ENCODE measurements around the gene CNN1. TPM values are rescaled to one million over a fixed set of nuclear protein-coding genes. Genes with fewer than 3 reads are reported as not detected.

The CNN1 gene
- total RNA-seq, 1 donor from 2014 or later, result 276 TPM

DNA sequence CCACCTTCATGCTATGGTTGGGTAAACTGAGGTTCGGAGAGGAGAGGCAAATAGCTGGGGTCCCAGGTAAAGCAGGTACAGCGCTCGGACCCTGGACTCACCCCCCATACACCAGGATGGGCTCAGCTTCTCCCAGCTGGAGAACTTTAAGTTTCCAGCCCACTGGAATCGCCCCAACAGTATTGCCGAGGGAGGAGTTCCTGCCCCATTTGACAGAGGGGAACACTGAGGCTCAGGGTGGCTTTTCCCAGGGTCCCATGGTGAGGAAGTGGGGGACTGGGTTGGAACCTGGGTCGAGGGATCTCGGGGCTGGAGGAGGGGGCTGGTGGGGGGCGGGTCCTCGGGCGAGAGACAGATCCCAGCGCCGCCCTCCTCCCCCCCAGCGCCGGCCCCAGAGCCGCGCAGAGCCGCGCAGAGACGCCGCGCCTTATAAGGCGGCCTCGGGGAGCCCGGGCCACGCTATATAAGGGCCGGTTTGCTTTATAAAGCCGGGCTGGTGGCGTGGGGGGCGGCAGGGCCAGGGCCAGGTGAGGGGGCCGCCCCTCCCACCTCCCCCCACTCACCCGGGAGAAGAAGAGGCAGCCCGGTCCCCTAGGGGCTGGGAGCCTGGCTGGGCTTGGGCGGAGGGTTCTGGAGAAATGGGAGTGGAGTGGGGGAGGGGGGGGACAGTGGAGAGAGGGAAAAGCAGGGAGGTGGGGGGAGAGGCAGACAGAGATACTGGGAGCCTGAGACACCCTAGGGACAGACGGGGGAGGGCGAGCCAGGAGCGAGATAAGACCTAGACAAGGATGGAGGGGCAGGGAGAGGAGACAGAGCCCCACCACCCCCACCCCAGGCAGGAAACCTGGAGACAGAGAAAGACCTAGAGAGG, 1.1 kb downstream of the CNN1 start:
- Histone ChIP-seq H3K4me1 (peaks cover 39% of the 10 kb centered on the region), H3K27me3 (no peaks in the 10 kb centered on the region), H3K9me3 (no peaks in the 10 kb centered on the region), H3K4me3 (peak overlapping the region; percentile 43 to 56), H3K27ac (peak overlapping the region; percentile 94), H3K36me3 (no peaks in the 10 kb centered on the region)
- TF ChIP-seq, protein P1, sequence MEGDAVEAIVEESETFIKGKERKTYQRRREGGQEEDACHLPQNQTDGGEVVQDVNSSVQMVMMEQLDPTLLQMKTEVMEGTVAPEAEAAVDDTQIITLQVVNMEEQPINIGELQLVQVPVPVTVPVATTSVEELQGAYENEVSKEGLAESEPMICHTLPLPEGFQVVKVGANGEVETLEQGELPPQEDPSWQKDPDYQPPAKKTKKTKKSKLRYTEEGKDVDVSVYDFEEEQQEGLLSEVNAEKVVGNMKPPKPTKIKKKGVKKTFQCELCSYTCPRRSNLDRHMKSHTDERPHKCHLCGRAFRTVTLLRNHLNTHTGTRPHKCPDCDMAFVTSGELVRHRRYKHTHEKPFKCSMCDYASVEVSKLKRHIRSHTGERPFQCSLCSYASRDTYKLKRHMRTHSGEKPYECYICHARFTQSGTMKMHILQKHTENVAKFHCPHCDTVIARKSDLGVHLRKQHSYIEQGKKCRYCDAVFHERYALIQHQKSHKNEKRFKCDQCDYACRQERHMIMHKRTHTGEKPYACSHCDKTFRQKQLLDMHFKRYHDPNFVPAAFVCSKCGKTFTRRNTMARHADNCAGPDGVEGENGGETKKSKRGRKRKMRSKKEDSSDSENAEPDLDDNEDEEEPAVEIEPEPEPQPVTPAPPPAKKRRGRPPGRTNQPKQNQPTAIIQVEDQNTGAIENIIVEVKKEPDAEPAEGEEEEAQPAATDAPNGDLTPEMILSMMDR (IDR thresholded peaks at IDR 0.05), result no peak
- TF ChIP-seq POLR2A (IDR thresholded peaks at IDR 0.05), result no peak
- peak in 1 of 2 donors; percentile 77 for TF ChIP-seq POLR2AphosphoS5 (IDR thresholded peaks at IDR 0.05; ENCODE audit: insufficient read depth in 1 of 2, low read depth in 1 of 2)
- intact Hi-C loops (cut with DNase I), result no loop called here
- DNase-seq (ENCODE audit: extremely low spot score in 2 of 2), result no peak

DNA sequence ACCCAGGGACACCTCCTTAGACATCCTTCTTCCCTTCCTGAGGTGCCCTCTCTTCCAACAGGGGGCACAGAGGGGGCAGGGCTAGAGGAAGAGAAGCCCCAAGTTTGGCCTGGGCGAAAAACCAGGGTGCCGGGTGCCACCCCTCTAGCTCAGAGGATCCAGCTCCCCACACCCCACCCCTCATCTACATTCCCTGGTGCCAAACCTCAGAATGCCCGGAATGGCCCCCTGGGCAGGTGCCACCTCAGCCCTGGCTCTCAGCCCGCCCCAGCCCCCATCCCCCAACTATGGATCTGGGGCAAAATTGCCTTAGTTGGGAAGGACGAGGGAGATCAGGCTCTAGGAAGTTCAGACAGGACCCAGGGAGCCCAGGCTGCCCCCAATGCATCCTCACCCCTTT, 2.0 kb downstream of the CNN1 start:
- TF ChIP-seq POLR2A (IDR thresholded peaks at IDR 0.05) (no peak), POLR2AphosphoS5 (IDR thresholded peaks at IDR 0.05; ENCODE audit: insufficient read depth in 1 of 2, low read depth in 1 of 2) (no peak)
- TF ChIP-seq, protein P1 (IDR thresholded peaks at IDR 0.05), result no peak
- H3K4me3 ChIP-seq, result peak overlapping the region; percentile 43 to 56
- H3K9me3 ChIP-seq, result no peaks in the 10 kb centered on the region
- H3K27me3 ChIP-seq, result no peaks in the 10 kb centered on the region
- H3K27ac ChIP-seq, result peak overlapping the region; percentile 94
- H3K36me3 ChIP-seq, result no peaks in the 10 kb centered on the region
- DNase-seq (ENCODE audit: extremely low spot score in 2 of 2), result no peak
- intact Hi-C loops (cut with DNase I), result no loop called here
- H3K4me1 ChIP-seq, result peaks cover 32% of the 10 kb centered on the region

GRCh38 chr19:11541238-11541637, 2.6 kb downstream of the CNN1 start:
- TF ChIP-seq POLR2A (IDR thresholded peaks at IDR 0.05), result no peak
- TF ChIP-seq, protein P1 (IDR thresholded peaks at IDR 0.05), result no peak
- TF ChIP-seq POLR2AphosphoS5 (IDR thresholded peaks at IDR 0.05; ENCODE audit: insufficient read depth in 1 of 2, low read depth in 1 of 2), result no peak
- peak overlapping the region; percentile 94 for H3K27ac ChIP-seq

GRCh38 chr19:11547929-11548700, 9.5 kb downstream of the CNN1 start:
- TF ChIP-seq POLR2AphosphoS5 (IDR thresholded peaks at IDR 0.05; ENCODE audit: insufficient read depth in 1 of 2, low read depth in 1 of 2) (no peak), POLR2A (IDR thresholded peaks at IDR 0.05) (no peak)
- TF ChIP-seq, protein P1 (IDR thresholded peaks at IDR 0.05), result no peak
- Histone ChIP-seq H3K4me3 (no peak overlapping the region), H3K9me3 (no peaks in the 10 kb centered on the region), H3K36me3 (peaks cover 0 to 5% of the 10 kb centered on the region in 2 donors), H3K4me1 (peaks cover 6% of the 10 kb centered on the region), H3K27ac (no peak overlapping the region), H3K27me3 (no peaks in the 10 kb centered on the region)
- intact Hi-C loops (cut with DNase I), result no loop called here
- DNase-seq (ENCODE audit: extremely low spot score in 2 of 2), result no peak

More at GRCh38 chr19:11541238-11541637, 2.6 kb downstream of the CNN1 start:
- Histone ChIP-seq H3K4me1 (peaks cover 28% of the 10 kb centered on the region), H3K27me3 (no peaks in the 10 kb centered on the region), H3K4me3 (peak overlapping the region; percentile 43 to 56), H3K9me3 (no peaks in the 10 kb centered on the region), H3K36me3 (no peaks in the 10 kb centered on the region)
- intact Hi-C loops (cut with DNase I), result no loop called here
- no peak for DNase-seq (ENCODE audit: extremely low spot score in 2 of 2)

All from vagina (tissue), 2 donors.